ENCODE measurements around the gene EIF4G3. TPM values are rescaled to one million over a fixed set of nuclear protein-coding genes. Genes with fewer than 3 reads are reported as not detected.

Gene EIF4G3
- total and polyA plus RNA-seq, 5 donors = 17.9 to 48.5 (median 42.7) TPM

DNA sequence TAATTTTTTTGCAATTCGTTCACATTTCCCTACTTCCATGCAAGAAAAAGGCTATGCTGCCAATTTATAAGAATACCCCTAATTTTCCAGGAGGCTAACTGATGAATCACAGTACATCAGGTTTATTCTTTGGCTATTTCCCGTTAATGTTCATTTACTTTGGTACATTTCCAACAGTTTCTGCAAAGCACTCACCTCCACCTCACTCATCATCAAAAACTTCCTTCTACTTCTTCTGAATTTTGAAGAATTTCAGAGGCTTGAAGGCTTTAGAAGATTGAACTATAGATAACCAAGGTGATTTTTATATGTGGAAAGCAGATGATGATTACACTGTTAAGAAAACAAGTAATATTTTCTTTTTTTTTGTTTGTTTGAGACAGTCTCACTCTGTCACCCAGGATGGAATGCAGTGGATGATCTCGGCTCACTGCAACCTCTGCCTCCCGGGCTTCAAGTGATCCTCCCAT, 329.1 kb downstream of the EIF4G3 start:
- ATAC-seq = no peak
- H3K4me1 ChIP-seq (ENCODE audit: control insufficient read depth, insufficient read depth, low read length) = no peaks in the 10 kb centered on the region
- 91% methylated on average over 4 of the region's 4 CpGs for WGBS

DNA sequence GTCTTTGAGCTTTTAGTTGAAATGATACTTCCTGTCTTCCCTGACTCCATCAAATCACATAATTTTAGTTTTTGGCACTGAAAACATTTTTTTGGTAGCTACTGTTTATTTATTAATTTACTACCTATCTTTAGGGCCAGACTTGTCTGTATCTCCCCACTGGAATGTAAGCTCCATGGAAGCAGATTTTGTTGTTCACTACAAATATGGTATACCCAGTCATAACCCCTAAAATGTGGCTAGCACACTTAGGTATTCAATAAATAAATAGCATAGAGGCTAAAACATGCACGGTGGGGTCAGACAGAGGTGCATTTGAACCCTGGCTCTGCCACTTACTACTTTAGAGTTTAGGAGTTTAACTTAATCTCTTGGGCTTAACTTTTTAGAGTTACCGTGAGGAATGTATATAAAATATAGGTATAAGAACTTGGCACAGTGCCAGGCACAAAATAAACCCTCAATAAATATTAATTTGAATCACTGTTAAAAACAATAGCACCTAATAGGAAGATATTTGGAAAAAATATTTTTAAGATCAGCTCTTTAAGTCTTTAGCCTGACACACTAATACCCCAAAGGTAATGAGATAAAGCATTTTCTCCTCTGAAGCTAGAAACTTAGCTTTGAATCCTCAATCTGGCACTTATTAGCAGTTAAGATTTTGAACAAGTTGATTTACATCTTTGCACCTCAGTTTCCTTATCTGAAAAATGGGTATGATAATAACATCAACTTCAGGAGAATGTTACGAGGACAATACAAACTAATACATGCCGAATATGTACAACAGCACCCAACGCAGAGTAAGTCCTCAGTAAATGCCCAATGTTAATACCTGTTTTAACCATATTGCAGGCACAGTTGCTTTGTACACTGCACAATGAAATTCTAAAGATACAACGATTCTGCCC, 330.0 kb downstream of the EIF4G3 start:
- H3K27ac ChIP-seq (ENCODE audit: low read length) = no peak overlapping the region
- no peaks in the 10 kb centered on the region for H3K9me3 ChIP-seq (ENCODE audit: control insufficient read depth, low read length)
- intact Hi-C loops (cut with DNase I) = no loop called here
- no peaks in the 10 kb centered on the region for H3K4me1 ChIP-seq (ENCODE audit: control insufficient read depth, insufficient read depth, low read length)
- ATAC-seq = no peak
- DNase-seq = no peak
- whole genome bisulfite sequencing = 95% methylated on average over 6 of the region's 6 CpGs
- no peaks in the 10 kb centered on the region for H3K27me3 ChIP-seq (ENCODE audit: control insufficient read depth, insufficient read depth)
- H3K4me3 ChIP-seq (ENCODE audit: low read length) = no peak overlapping the region

More for the DNA sequence above, 329.1 kb downstream of the EIF4G3 start:
- H3K4me3 ChIP-seq (ENCODE audit: low read length) = no peak overlapping the region
- no peaks in the 10 kb centered on the region for H3K9me3 ChIP-seq (ENCODE audit: control insufficient read depth, low read length)
- DNase-seq = no peak
- intact Hi-C loops (cut with DNase I) = no loop called here
- H3K27me3 ChIP-seq (ENCODE audit: control insufficient read depth, insufficient read depth) = no peaks in the 10 kb centered on the region
- no peak overlapping the region for H3K27ac ChIP-seq (ENCODE audit: low read length)

DNA sequence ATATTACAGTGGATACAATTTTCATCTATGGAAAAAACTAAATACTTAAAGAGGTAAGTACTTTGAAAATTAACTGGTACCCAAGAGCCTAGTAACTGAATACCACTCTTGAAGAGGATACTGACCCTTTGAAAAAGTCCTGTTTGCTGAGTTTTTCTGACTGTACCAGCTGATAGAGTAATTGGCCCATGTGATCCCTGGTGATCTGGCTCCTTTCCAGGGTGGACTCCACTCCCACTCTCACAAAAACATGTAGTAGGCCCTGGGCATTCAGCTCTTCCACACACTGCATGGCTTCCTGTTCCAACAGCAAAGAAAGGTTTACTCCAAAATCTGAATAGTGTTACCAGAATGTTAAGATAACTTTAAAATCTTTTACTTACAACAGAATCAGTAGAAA, 336.0 kb downstream of the EIF4G3 start:
- Histone ChIP-seq H3K27ac (ENCODE audit: low read length) (no peak overlapping the region), H3K9me3 (ENCODE audit: control insufficient read depth, low read length) (no peaks in the 10 kb centered on the region), H3K4me1 (ENCODE audit: control insufficient read depth, insufficient read depth, low read length) (no peaks in the 10 kb centered on the region), H3K27me3 (ENCODE audit: control insufficient read depth, insufficient read depth) (no peaks in the 10 kb centered on the region), H3K4me3 (ENCODE audit: low read length) (no peak overlapping the region)
- ATAC-seq (no peak), DNase-seq (no peak)
- intact Hi-C loops (cut with DNase I) = no loop called here

DNA sequence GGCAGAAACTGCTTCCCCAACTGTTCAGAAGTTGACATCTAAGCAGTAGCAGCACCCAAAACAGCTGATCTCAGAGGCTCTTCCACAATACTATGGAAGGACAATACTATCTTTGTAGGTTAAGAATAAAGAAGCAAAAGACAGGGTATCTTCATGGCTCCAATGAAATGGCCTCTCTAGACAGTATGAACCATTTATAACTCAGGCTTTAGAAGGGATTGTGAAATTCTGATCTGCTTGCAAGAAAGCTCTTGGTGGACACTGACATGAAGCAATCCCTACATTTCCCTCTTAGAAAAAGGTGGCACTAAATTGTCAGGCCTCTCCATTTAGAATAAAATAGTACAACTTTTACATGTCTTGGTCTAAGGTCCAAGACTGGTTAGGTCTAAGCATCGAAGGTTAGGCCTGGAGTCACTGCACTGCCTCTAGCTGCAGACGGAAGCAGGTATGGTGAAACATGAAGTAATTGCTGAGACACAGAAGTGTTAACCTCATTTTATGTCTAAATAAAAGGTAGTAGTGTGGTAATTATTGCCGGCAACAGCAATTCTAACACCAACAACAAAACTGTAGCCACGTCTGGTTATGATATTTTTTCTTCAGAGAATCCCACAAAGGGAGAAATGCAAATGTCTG, 339.0 kb downstream of the EIF4G3 start:
- Histone ChIP-seq H3K9me3 (ENCODE audit: control insufficient read depth, low read length) (no peaks in the 10 kb centered on the region), H3K27ac (ENCODE audit: low read length) (no peak overlapping the region), H3K4me3 (ENCODE audit: low read length) (no peak overlapping the region), H3K27me3 (ENCODE audit: control insufficient read depth, insufficient read depth) (no peaks in the 10 kb centered on the region), H3K4me1 (ENCODE audit: control insufficient read depth, insufficient read depth, low read length) (no peaks in the 10 kb centered on the region)
- intact Hi-C loops (cut with DNase I) = no loop called here
- DNase-seq = no peak
- no peak for ATAC-seq
- 88% methylated on average over 4 of the region's 4 CpGs for WGBS

DNA sequence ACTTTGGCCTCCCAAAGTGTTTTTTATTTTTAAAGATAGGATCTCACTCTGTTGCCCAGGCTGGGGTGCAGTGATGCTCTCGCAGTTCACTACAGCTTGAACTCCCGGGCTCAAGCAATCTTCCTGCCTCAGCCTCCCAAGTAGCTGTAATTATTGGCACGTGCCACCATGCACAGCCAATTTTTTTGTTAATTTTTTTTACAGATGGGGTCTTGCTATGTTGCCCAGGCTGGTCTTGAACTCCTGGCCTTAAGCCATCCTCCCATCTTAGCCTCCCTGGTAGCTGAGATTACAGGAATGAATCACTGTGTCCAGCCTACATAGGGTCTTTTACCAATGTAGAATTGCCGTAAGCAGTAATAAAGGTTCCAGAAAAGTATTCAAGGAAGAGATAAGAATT, 340.5 kb downstream of the EIF4G3 start:
- ATAC-seq (no peak), DNase-seq (no peak)
- H3K9me3 ChIP-seq (ENCODE audit: control insufficient read depth, low read length) = no peaks in the 10 kb centered on the region
- intact Hi-C loops (cut with DNase I) = no loop called here
- H3K4me3 ChIP-seq (ENCODE audit: low read length) = no peak overlapping the region
- H3K27ac ChIP-seq (ENCODE audit: low read length) = no peak overlapping the region
- no peaks in the 10 kb centered on the region for H3K27me3 ChIP-seq (ENCODE audit: control insufficient read depth, insufficient read depth)
- no peaks in the 10 kb centered on the region for H3K4me1 ChIP-seq (ENCODE audit: control insufficient read depth, insufficient read depth, low read length)
- WGBS = 96% methylated on average over 4 of the region's 4 CpGs

DNA sequence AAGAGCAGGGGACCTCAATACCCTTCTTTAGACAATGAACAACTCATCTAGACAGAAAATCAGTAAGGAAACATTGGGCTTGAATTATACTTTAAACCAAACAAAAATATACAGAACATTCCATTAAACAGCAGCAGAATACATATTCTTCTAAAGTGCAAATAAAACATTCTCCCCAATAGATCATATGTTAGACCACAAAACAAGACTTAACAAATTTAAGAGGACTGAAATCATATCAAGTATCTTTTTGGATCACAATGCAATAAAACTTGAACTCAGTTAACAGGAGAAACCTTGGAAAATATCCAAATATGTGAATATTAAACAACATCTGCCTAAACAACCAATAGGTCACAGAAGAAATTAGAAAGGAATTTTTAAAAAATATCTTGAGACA, 341.9 kb downstream of the EIF4G3 start:
- ATAC-seq = no peak
- H3K27me3 ChIP-seq (ENCODE audit: control insufficient read depth, insufficient read depth) = no peaks in the 10 kb centered on the region
- H3K9me3 ChIP-seq (ENCODE audit: control insufficient read depth, low read length) = no peaks in the 10 kb centered on the region
- no peaks in the 10 kb centered on the region for H3K4me1 ChIP-seq (ENCODE audit: control insufficient read depth, insufficient read depth, low read length)
- no peak overlapping the region for H3K27ac ChIP-seq (ENCODE audit: low read length)
- no peak overlapping the region for H3K4me3 ChIP-seq (ENCODE audit: low read length)
- DNase-seq = no peak
- intact Hi-C loops (cut with DNase I) = no loop called here

DNA sequence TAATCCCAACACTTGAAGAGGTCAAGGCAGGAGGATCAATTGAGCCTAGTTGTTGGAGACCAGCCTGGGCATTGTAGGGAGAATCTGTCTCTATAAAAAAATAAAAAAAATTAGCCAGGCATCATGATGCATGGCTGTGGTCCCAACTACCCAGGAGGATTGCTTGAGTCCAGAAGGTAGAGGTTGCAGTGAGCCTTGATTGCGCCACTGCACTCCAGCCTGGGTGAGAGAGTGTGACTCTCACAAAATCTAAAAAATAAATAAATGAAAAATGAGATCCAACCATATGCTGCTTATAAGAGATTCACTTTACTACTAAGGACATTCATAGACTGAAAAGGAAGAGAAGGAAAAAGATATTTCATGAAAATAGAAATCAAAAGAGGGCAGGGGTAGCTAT, 342.5 kb downstream of the EIF4G3 start:
- ATAC-seq = no peak
- intact Hi-C loops (cut with DNase I) = no loop called here
- WGBS = 97% methylated on average over 1 of the region's 1 CpG

DNA sequence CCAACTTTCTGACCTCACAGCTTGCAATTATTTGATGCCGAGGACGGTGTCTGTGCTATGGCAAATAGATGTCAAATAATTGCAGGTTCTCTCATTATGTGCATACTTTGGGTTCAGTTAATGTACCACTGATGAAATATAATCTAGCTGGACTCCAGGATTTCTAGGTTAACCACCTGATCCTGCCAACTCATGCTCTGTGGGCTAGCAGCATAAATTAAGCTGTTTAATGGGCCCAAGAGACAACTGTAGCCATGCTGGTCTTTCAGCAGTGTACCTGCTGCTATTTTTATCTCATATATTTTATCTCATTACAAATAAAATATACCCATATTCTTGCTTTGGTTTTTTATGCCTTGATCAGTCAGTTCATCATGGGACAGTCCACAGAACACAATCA, 346.3 kb downstream of the EIF4G3 start:
- DNase-seq (no peak), ATAC-seq (no peak)
- WGBS = 96% methylated on average over 2 of the region's 2 CpGs
- no peaks in the 10 kb centered on the region for H3K4me1 ChIP-seq (ENCODE audit: control insufficient read depth, insufficient read depth, low read length)
- H3K9me3 ChIP-seq (ENCODE audit: control insufficient read depth, low read length) = no peaks in the 10 kb centered on the region
- H3K27ac ChIP-seq (ENCODE audit: low read length) = no peak overlapping the region
- no peaks in the 10 kb centered on the region for H3K27me3 ChIP-seq (ENCODE audit: control insufficient read depth, insufficient read depth)
- no peak overlapping the region for H3K4me3 ChIP-seq (ENCODE audit: low read length)
- intact Hi-C loops (cut with DNase I) = no loop called here

More for the DNA sequence above, 342.5 kb downstream of the EIF4G3 start:
- H3K4me1 ChIP-seq (ENCODE audit: control insufficient read depth, insufficient read depth, low read length) = no peaks in the 10 kb centered on the region
- no peak overlapping the region for H3K27ac ChIP-seq (ENCODE audit: low read length)
- H3K4me3 ChIP-seq (ENCODE audit: low read length) = no peak overlapping the region
- H3K9me3 ChIP-seq (ENCODE audit: control insufficient read depth, low read length) = no peaks in the 10 kb centered on the region
- H3K27me3 ChIP-seq (ENCODE audit: control insufficient read depth, insufficient read depth) = no peaks in the 10 kb centered on the region
- no peak for DNase-seq

DNA sequence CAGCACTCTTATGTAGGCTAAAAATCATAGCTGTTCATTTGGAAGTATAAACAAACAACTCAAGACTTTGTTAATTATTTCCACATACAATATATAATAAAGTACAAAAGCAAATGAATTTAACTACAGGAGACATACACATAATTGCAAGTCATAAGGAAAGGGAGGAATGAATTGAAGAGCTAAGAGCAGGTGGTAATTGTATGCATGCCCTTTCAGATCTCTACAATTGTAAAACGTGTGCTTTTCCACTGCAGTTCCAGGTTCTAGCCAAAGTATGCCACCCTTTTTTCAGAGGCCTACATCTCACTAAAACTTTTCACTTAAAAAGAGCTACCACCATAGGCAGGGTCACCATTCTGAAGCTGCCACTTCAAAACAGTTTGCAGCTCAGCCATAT, 346.8 kb downstream of the EIF4G3 start:
- Histone ChIP-seq H3K9me3 (ENCODE audit: control insufficient read depth, low read length) (no peaks in the 10 kb centered on the region), H3K4me1 (ENCODE audit: control insufficient read depth, insufficient read depth, low read length) (no peaks in the 10 kb centered on the region), H3K27me3 (ENCODE audit: control insufficient read depth, insufficient read depth) (no peaks in the 10 kb centered on the region), H3K4me3 (ENCODE audit: low read length) (no peak overlapping the region), H3K27ac (ENCODE audit: low read length) (no peak overlapping the region)
- DNase-seq = no peak
- no peak for ATAC-seq
- intact Hi-C loops (cut with DNase I) = no loop called here
- 89% methylated on average over 1 of the region's 1 CpG for WGBS

DNA sequence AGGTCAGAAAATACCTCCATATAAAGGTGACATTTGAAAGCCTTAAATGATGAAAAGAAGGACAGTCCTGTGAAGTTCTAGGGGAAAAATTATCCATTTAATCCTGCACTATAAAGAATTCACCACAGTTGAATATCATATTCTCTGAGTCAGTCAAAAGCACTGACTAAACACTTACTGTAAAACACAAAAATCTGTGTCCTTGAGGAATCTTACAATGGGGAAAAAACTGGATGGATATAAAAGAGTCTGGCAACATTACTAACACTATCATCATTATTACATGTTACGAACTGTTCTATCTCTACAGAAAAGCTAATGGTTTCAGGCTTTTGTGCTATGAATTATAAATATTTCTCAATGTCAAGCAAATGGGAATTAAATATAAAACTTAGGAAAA, 347.2 kb downstream of the EIF4G3 start:
- no peaks in the 10 kb centered on the region for H3K9me3 ChIP-seq (ENCODE audit: control insufficient read depth, low read length)
- H3K4me1 ChIP-seq (ENCODE audit: control insufficient read depth, insufficient read depth, low read length) = no peaks in the 10 kb centered on the region
- no peak overlapping the region for H3K4me3 ChIP-seq (ENCODE audit: low read length)
- intact Hi-C loops (cut with DNase I) = no loop called here
- ATAC-seq (no peak), DNase-seq (no peak)
- 88% methylated on average over 1 of the region's 1 CpG for WGBS
- no peaks in the 10 kb centered on the region for H3K27me3 ChIP-seq (ENCODE audit: control insufficient read depth, insufficient read depth)
- H3K27ac ChIP-seq (ENCODE audit: low read length) = no peak overlapping the region

DNA sequence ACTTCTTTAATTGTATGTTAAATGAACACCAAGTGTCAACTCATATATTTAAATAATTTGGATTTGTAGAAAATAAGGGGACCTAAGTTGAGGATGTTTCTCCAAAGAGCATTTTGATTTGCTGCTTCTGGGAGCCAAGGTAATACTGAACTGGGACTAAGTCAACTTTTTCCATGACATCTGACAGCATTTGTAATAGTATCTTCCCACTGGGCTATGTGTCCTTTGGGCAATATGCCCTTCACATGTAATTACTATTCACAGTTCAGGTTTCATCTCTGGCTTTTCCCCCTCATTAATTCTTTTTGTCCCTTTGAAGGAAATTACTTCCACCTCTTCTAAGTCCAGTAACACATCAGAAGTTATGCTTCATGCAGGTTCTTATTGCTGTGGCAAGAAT, 352.9 kb downstream of the EIF4G3 start:
- intact Hi-C loops (cut with DNase I) = no loop called here
- ATAC-seq = no peak

More for the DNA sequence above, 352.9 kb downstream of the EIF4G3 start:
- DNase-seq = no peak
- Histone ChIP-seq H3K4me1 (ENCODE audit: control insufficient read depth, insufficient read depth, low read length) (no peaks in the 10 kb centered on the region), H3K9me3 (ENCODE audit: control insufficient read depth, low read length) (no peaks in the 10 kb centered on the region), H3K27me3 (ENCODE audit: control insufficient read depth, insufficient read depth) (no peaks in the 10 kb centered on the region), H3K27ac (ENCODE audit: low read length) (no peak overlapping the region), H3K4me3 (ENCODE audit: low read length) (no peak overlapping the region)

Data from right cardiac atrium (tissue), 5 donors.